ENCODE results near the gene TNFSF9. TPM values are rescaled to one million over a fixed set of nuclear protein-coding genes. Genes with fewer than 3 reads are reported as not detected.

Gene TNFSF9
- total and polyA plus RNA-seq, 2 of the 8 experiments (the other 6 are each of a cell fraction or from before 2014, with no cell fraction given): 1.7 to 4.4 TPM

DNA sequence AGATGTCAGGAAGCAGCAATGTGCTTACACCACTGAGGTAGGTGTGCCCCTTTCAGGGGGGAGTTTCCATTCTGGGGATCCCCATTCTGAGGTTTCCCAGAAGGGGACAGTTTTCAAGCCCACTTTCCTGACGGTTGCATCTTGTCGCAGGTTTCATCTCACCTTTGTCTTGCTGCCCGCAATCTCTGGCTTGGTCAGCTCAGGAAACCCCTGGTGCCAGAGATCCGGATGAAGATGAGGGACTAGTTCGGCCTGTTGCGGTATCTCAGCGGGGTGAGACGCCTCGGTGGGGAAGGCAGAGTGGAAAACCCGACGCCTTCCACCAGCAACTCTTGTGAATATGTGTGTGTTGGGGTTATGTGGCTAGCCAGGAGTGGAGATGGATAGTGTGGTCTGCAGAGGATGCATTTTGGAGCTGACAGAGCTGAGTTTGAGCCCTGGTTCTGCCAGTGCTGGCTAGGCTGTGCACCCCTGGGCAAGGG is 13.1 kb downstream of the TNFSF9 start (continued):
- TF ChIP-seq, protein P1, sequence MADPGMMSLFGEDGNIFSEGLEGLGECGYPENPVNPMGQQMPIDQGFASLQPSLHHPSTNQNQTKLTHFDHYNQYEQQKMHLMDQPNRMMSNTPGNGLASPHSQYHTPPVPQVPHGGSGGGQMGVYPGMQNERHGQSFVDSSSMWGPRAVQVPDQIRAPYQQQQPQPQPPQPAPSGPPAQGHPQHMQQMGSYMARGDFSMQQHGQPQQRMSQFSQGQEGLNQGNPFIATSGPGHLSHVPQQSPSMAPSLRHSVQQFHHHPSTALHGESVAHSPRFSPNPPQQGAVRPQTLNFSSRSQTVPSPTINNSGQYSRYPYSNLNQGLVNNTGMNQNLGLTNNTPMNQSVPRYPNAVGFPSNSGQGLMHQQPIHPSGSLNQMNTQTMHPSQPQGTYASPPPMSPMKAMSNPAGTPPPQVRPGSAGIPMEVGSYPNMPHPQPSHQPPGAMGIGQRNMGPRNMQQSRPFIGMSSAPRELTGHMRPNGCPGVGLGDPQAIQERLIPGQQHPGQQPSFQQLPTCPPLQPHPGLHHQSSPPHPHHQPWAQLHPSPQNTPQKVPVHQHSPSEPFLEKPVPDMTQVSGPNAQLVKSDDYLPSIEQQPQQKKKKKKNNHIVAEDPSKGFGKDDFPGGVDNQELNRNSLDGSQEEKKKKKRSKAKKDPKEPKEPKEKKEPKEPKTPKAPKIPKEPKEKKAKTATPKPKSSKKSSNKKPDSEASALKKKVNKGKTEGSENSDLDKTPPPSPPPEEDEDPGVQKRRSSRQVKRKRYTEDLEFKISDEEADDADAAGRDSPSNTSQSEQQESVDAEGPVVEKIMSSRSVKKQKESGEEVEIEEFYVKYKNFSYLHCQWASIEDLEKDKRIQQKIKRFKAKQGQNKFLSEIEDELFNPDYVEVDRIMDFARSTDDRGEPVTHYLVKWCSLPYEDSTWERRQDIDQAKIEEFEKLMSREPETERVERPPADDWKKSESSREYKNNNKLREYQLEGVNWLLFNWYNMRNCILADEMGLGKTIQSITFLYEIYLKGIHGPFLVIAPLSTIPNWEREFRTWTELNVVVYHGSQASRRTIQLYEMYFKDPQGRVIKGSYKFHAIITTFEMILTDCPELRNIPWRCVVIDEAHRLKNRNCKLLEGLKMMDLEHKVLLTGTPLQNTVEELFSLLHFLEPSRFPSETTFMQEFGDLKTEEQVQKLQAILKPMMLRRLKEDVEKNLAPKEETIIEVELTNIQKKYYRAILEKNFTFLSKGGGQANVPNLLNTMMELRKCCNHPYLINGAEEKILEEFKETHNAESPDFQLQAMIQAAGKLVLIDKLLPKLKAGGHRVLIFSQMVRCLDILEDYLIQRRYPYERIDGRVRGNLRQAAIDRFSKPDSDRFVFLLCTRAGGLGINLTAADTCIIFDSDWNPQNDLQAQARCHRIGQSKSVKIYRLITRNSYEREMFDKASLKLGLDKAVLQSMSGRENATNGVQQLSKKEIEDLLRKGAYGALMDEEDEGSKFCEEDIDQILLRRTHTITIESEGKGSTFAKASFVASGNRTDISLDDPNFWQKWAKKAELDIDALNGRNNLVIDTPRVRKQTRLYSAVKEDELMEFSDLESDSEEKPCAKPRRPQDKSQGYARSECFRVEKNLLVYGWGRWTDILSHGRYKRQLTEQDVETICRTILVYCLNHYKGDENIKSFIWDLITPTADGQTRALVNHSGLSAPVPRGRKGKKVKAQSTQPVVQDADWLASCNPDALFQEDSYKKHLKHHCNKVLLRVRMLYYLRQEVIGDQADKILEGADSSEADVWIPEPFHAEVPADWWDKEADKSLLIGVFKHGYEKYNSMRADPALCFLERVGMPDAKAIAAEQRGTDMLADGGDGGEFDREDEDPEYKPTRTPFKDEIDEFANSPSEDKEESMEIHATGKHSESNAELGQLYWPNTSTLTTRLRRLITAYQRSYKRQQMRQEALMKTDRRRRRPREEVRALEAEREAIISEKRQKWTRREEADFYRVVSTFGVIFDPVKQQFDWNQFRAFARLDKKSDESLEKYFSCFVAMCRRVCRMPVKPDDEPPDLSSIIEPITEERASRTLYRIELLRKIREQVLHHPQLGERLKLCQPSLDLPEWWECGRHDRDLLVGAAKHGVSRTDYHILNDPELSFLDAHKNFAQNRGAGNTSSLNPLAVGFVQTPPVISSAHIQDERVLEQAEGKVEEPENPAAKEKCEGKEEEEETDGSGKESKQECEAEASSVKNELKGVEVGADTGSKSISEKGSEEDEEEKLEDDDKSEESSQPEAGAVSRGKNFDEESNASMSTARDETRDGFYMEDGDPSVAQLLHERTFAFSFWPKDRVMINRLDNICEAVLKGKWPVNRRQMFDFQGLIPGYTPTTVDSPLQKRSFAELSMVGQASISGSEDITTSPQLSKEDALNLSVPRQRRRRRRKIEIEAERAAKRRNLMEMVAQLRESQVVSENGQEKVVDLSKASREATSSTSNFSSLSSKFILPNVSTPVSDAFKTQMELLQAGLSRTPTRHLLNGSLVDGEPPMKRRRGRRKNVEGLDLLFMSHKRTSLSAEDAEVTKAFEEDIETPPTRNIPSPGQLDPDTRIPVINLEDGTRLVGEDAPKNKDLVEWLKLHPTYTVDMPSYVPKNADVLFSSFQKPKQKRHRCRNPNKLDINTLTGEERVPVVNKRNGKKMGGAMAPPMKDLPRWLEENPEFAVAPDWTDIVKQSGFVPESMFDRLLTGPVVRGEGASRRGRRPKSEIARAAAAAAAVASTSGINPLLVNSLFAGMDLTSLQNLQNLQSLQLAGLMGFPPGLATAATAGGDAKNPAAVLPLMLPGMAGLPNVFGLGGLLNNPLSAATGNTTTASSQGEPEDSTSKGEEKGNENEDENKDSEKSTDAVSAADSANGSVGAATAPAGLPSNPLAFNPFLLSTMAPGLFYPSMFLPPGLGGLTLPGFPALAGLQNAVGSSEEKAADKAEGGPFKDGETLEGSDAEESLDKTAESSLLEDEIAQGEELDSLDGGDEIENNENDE (IDR thresholded peaks at IDR 0.05; ENCODE audit: insufficient replicate concordance, low read length): no peak
- no peak for TF ChIP-seq SRF (IDR thresholded peaks at IDR 0.05; ENCODE audit: low read depth, low read length)
- no peak for TF ChIP-seq JUN (IDR thresholded peaks at IDR 0.05; ENCODE audit: low read depth, low read length)
- no peak for TF ChIP-seq SP4 (IDR thresholded peaks at IDR 0.05; ENCODE audit: low read length)
- TF ChIP-seq SP1 (IDR thresholded peaks at IDR 0.05; ENCODE audit: low read depth, low read length): no peak
- TF ChIP-seq CBX5 (IDR thresholded peaks at IDR 0.05; ENCODE audit: low read depth, low read length): no peak
- TF ChIP-seq CBX8 (IDR thresholded peaks at IDR 0.05; ENCODE audit: borderline replicate concordance, low read depth, low read length): no peak
- no peak for TF ChIP-seq ASH2L (IDR thresholded peaks at IDR 0.05; ENCODE audit: low read length)
- TF ChIP-seq FOSL1 (IDR thresholded peaks at IDR 0.05; ENCODE audit: insufficient read depth, low read depth, low read length): no peak
- no peak for TF ChIP-seq KDM4A (IDR thresholded peaks at IDR 0.05; ENCODE audit: low read depth, low read length, severe bottlenecking)
- no peak for TF ChIP-seq POLR2A (IDR thresholded peaks at IDR 0.05; ENCODE audit: control extremely low read depth in 1 of 2, low read depth in 2 of 2, low read length in 2 of 2)
- no peak for TF ChIP-seq RXRA (IDR thresholded peaks at IDR 0.05; ENCODE audit: insufficient read depth, low read depth, low read length)

Data from H1 (cell line).